HG03457 (cell line): ENCODE data around the gene ZFP1.
A peak's percentile ranks its signal among the peaks of the same experiment; 100 is the strongest.

ENCODE experiments used
- ATAC-seq: cut with Tn5 transposase; IDR thresholded peaks from one replicate; pipeline ENCODE4 v1.9.1; 2021; ENCODE audit warnings: moderate number of reproducible peaks; ENCODE audit not compliant: unreplicated experiment

The ZFP1 gene

GRCh38 chr16:75148311-75149195 lies at the start of gene ZFP1:
Gene ZFP1 (plus strand): TSS chr16:75148524. CDS start chr16:75152952, 4,428 bp downstream.
- ATAC-seq = peak; percentile 70

GRCh38 chr16:75099075-75099667 lies 49.2 kb upstream of the ZFP1 start:
- no peak for ATAC-seq

GRCh38 chr16:75099738-75100602 lies 48.4 kb upstream of the ZFP1 start:
- no peak for ATAC-seq

GRCh38 chr16:75100603-75100990 lies 47.7 kb upstream of the ZFP1 start:
- no peak for ATAC-seq

- ATAC-seq = no peak
Measured at GRCh38 chr16:75101635-75102034, 46.7 kb upstream of the ZFP1 start.

GRCh38 chr16:75102595-75102994 lies 45.7 kb upstream of the ZFP1 start:
- ATAC-seq = no peak

GRCh38 chr16:75103994-75104393 lies 44.3 kb upstream of the ZFP1 start:
- ATAC-seq = no peak

GRCh38 chr16:75104836-75105235 lies 43.5 kb upstream of the ZFP1 start:
- ATAC-seq = no peak

- ATAC-seq = no peak
Measured at GRCh38 chr16:75105306-75106061, 42.8 kb upstream of the ZFP1 start.

- no peak for ATAC-seq
Measured at GRCh38 chr16:75106351-75107274, 41.7 kb upstream of the ZFP1 start.

GRCh38 chr16:75107505-75107904 lies 40.8 kb upstream of the ZFP1 start:
- ATAC-seq = no peak

GRCh38 chr16:75108792-75109731 lies 39.3 kb upstream of the ZFP1 start:
- ATAC-seq = no peak

GRCh38 chr16:75109732-75110243 lies 38.5 kb upstream of the ZFP1 start:
- no peak for ATAC-seq

GRCh38 chr16:75110637-75111513 lies 37.4 kb upstream of the ZFP1 start:
- peak; percentile 54 for ATAC-seq

- no peak for ATAC-seq
Measured at GRCh38 chr16:75111514-75111940, 36.8 kb upstream of the ZFP1 start.

- no peak for ATAC-seq
Measured at GRCh38 chr16:75111961-75112733, 36.2 kb upstream of the ZFP1 start.
